Gastroesophageal sphincter (tissue), 3 donors: ENCODE data around the gene PRTG.

Experiments used
- POLR2A ChIP-seq, 2 donors: fragments of 450-650 bp; IDR thresholded peaks; one replicate each; pipeline ENCODE4 v1.6.1; 2017; ENCODE audit warnings: antibody characterized with exemption in 2 of 2, mild to moderate bottlenecking in 2 of 2, moderate library complexity in 1 of 2
- POLR2AphosphoS5 ChIP-seq: sonication (generic); formaldehyde crosslinking; IDR thresholded peaks from one replicate; pipeline ENCODE4 v1.6.1; 2017; ENCODE audit warnings: antibody characterized with exemption
- TF ChIP-seq, protein P1 (sequence below), 4 experiments: fragments of 200-600 bp in 2 of 4; fragments of 450-650 bp in 2 of 4; sonication (generic) in 1 of 4; IDR thresholded peaks; one replicate each; pipeline ENCODE4 v1.5.1; 2017 to 2019; ENCODE audit warnings: antibody characterized with exemption in 4 of 4, mild to moderate bottlenecking in 2 of 4, moderate library complexity in 2 of 4

DNA sequence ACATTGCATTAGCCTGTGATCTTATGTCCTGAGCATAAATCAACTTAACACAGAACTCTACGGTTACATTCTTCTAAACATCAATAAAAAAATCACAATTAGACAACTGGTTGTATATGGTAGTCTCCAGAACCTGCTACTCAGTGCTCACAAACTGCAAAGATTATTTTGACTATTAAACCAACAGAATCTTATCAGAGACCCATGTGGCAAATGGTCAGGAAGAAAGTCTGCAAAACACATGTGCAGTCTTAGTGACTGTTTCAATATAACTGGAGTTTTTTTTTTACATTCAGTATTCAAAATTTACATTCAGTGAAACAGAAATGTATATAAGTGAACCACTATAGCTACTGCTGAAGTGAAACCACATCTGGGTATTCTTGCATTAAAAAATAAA lies 127.5 kb downstream of the PRTG start:
- TF ChIP-seq, protein P1, sequence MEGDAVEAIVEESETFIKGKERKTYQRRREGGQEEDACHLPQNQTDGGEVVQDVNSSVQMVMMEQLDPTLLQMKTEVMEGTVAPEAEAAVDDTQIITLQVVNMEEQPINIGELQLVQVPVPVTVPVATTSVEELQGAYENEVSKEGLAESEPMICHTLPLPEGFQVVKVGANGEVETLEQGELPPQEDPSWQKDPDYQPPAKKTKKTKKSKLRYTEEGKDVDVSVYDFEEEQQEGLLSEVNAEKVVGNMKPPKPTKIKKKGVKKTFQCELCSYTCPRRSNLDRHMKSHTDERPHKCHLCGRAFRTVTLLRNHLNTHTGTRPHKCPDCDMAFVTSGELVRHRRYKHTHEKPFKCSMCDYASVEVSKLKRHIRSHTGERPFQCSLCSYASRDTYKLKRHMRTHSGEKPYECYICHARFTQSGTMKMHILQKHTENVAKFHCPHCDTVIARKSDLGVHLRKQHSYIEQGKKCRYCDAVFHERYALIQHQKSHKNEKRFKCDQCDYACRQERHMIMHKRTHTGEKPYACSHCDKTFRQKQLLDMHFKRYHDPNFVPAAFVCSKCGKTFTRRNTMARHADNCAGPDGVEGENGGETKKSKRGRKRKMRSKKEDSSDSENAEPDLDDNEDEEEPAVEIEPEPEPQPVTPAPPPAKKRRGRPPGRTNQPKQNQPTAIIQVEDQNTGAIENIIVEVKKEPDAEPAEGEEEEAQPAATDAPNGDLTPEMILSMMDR (IDR thresholded peaks at IDR 0.05): no peak
- no peak for TF ChIP-seq POLR2AphosphoS5
- no peak for TF ChIP-seq POLR2A (IDR thresholded peaks at IDR 0.05)
